ENCODE results near the gene PGS1. TPM values are rescaled to one million over a fixed set of nuclear protein-coding genes. Genes with fewer than 3 reads are reported as not detected.

The PGS1 gene
- total RNA-seq, 4 donors from 2014 or later = 41.9 to 105 (median 53.2) TPM

DNA sequence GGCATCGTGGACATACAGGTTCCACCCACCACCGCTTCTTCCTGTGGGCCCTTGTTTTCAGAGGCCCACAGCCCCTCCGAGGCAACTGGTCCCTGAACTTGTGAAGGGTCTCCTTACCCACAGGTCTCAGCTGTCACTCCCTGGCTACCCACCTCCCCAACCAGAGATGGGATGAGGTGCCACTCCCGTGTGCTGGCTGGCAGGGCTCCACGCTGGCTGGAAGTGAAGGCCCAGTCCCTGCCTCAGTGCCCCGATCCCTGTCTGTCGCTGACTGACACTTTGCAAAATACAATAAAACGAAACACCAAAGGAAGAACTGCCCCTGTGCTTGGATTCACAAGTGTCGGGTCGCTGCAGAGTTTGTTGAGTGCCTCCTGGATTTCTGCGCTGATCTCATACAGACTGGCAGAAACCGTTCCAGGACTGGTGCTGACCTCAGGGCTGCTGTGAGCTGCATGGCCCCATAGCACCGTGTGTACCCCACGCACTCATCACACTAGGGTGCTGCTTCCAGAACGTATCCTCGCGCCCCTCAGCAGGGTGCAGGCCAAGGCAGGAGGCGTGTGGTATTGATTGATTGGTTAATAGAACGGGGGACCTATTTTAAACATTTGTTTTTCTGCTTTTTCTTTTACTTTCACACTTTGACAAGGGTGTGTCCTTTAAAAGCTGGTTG, 57.0 kb downstream of the PGS1 start:
- peaks cover 0 to 18% (median 9%) of the 10 kb centered on the region in 4 donors for H3K4me1 ChIP-seq
- TF ChIP-seq, protein P1, sequence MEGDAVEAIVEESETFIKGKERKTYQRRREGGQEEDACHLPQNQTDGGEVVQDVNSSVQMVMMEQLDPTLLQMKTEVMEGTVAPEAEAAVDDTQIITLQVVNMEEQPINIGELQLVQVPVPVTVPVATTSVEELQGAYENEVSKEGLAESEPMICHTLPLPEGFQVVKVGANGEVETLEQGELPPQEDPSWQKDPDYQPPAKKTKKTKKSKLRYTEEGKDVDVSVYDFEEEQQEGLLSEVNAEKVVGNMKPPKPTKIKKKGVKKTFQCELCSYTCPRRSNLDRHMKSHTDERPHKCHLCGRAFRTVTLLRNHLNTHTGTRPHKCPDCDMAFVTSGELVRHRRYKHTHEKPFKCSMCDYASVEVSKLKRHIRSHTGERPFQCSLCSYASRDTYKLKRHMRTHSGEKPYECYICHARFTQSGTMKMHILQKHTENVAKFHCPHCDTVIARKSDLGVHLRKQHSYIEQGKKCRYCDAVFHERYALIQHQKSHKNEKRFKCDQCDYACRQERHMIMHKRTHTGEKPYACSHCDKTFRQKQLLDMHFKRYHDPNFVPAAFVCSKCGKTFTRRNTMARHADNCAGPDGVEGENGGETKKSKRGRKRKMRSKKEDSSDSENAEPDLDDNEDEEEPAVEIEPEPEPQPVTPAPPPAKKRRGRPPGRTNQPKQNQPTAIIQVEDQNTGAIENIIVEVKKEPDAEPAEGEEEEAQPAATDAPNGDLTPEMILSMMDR (IDR thresholded peaks at IDR 0.05) = no peak
- TF ChIP-seq EP300 (IDR thresholded peaks at IDR 0.05) (no peak), POLR2A (IDR thresholded peaks at IDR 0.05) (no peak)
- 75 to 79% methylated on average over 19 of the region's 19 CpGs for WGBS, 2 donors
- H3K4me3 ChIP-seq = no peak overlapping the region
- H3K36me3 ChIP-seq = no peaks in the 10 kb centered on the region
- DNase-seq (ENCODE audit: low spot score in 2 of 2) = no peak
- no peaks in the 10 kb centered on the region for H3K9me3 ChIP-seq
- H3K27me3 ChIP-seq = peaks cover 0 to 19% of the 10 kb centered on the region in 2 donors
- no peak overlapping the region for H3K27ac ChIP-seq

DNA sequence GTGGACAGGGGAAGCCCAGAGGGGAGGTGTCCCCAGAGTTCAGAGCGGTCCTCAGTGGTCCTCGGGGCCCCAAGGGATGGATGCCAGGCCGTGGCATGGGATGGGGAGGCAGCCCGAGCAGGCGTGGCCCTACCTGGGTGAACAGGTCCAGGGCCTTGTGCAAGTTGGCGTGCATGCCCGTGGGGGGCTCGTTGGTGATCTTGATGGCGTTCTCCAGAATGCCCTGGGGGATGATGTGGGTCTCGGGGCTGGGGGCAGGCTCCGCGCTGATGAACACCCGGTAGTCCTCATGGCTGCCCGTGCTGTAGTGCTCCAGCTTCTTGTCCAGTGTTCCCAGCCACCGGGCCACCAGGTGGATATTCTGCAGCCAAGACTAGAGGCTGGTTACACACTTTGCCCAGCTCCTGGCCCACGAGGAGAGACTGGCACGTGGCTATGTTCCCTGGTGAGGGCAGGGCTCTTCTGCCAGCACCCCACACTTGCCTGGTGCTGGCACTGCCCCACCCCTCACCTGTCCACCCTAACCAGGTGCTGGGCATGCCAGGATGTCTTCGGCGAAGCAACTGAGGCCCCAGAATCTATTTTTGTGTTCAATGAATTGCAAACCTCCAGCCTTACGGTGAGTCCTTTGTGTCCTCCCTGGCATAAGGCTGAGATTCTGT, 59.2 kb downstream of the PGS1 start:
- no peaks in the 10 kb centered on the region for H3K36me3 ChIP-seq
- no peaks in the 10 kb centered on the region for H3K9me3 ChIP-seq
- peaks cover 0 to 5% (median under 1%) of the 10 kb centered on the region in 4 donors for H3K4me1 ChIP-seq
- TF ChIP-seq POLR2A (IDR thresholded peaks at IDR 0.05) (no peak), EP300 (IDR thresholded peaks at IDR 0.05) (no peak)
- TF ChIP-seq, protein P1 (IDR thresholded peaks at IDR 0.05) = no peak
- 84 to 87% methylated on average over 11 to 20 of the region's 20 CpGs for WGBS, 2 donors
- no peak overlapping the region for H3K27ac ChIP-seq
- no peak overlapping the region for H3K4me3 ChIP-seq
- H3K27me3 ChIP-seq = peaks cover 0 to 19% of the 10 kb centered on the region in 2 donors
- no peak for DNase-seq (ENCODE audit: low spot score in 2 of 2)

DNA sequence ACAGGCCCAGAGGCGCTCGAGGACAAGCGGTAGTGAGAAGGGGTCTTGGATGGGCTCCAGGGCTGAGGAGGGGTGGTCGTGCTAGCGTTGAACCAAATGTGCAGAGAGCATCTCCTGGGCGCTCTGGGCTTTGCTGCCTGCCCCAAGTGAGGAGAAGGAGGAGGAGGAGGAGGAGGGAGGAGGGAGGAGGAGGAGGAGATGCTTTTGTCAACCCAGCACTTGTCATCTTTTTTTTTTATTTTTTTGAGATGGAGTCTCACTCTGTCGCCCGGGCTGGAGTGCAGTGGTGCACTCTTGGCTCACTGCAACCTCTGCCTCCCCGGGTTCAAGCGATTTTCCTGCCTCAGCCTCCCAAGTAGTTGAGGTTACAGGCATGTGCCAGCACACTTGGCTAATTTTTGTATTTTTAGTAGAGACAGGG, 59.8 kb downstream of the PGS1 start:
- H3K9me3 ChIP-seq = no peaks in the 10 kb centered on the region
- no peak overlapping the region for H3K27ac ChIP-seq
- 85 to 98% methylated on average over 4 to 10 of the region's 10 CpGs for WGBS, 2 donors
- no peak for TF ChIP-seq POLR2A (IDR thresholded peaks at IDR 0.05)
- TF ChIP-seq, protein P1 (IDR thresholded peaks at IDR 0.05) = no peak
- TF ChIP-seq EP300 (IDR thresholded peaks at IDR 0.05) = no peak
- H3K36me3 ChIP-seq = no peaks in the 10 kb centered on the region
- no peak overlapping the region for H3K4me3 ChIP-seq
- no peak for DNase-seq (ENCODE audit: low spot score in 2 of 2)
- peaks cover 0 to 19% of the 10 kb centered on the region in 2 donors for H3K27me3 ChIP-seq
- no peaks in the 10 kb centered on the region for H3K4me1 ChIP-seq

DNA sequence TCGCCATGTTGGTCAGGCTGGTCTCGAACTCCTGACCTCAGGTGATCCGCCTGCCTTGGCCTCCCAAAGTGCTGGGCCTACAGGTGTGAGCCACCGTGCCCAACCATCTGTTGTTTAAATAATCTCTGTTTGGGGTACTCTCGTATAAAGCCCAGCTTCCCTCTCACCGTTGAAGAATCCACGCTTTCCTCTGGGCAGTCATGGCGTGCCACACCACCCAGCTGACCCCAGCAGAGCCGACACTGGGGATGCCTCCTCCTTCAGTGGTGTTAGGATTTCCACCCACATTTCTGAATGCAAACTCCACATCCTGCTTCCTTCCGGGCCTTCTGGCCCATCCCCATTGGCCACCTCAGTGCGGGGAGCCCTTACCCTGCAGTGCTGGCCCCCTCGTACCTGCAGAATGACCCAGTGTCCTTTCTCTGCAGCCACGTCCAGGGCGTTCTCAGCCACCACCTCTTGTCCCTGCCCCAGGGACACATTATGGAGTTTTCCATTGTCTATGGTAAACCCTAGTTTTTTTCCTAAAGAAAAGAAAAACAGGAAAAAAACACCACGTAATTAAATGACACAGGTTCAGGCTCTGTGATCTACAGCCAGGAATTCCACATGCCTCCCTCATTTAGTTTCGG, 60.4 kb downstream of the PGS1 start:
- Histone ChIP-seq H3K36me3 (no peaks in the 10 kb centered on the region), H3K4me1 (no peaks in the 10 kb centered on the region), H3K9me3 (no peaks in the 10 kb centered on the region), H3K4me3 (no peak overlapping the region), H3K27ac (no peak overlapping the region), H3K27me3 (peaks cover 0 to 19% of the 10 kb centered on the region in 2 donors)
- 81 to 85% methylated on average over 16 of the region's 16 CpGs for WGBS, 2 donors
- TF ChIP-seq, protein P1 (IDR thresholded peaks at IDR 0.05) = no peak
- no peak for TF ChIP-seq EP300 (IDR thresholded peaks at IDR 0.05)
- no peak for TF ChIP-seq POLR2A (IDR thresholded peaks at IDR 0.05)
- no peak for DNase-seq (ENCODE audit: low spot score in 2 of 2)

Data from tibial nerve (tissue), 4 donors.